SHP77 (cell line): ENCODE measurements around the gene PCDHGA3.
"Not testable (repeated sequence)": the region's sequence is repeated elsewhere in the genome, so short reads cannot be mapped to it uniquely, and the experiment has no call there.

Experiments used
- DNase-seq, 2 experiments: peaks; one replicate each; lab custom pipeline; 2025; lab: John Stamatoyannopoulos, UW

PCDHGA3 gene

DNA sequence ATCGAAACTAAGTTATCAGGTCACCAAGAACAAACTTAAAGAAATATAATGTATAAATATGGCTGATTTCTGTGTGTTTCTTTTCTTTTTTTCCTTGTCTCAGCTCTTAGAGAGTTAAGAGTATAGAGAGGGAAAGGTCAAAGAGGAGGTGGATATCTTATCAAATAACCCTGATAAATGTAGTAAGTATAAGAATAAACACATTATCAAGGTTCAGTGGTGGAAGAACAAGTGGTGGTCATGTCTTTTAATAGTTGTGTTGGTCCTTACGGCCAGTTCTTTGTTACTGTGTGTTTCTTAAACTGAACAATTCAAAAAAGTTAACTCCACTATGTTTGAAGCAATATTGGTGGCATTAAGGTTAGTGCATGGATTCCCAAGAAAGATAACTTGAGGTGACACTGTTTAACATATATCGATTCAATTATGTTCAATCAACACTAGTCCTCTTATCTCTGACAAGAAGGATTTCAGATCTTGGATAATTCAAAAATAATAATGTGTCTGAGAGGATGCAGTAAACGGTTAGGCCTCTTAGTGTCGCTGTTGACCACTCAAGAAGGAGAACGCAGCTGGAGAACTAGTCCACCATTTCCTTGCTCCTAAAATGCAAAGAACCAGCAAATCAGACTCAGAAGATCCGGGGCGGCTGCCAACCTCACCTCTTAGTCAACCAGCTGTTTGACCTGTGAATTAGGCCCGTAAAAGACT is at the start of gene PCDHGA3:
TSS of gene PCDHGA3 (plus strand) at position 588 of the 711 bp plus-strand sequence. CDS start 205 bp downstream, outside the sequence.
- no peak for DNase-seq

DNA sequence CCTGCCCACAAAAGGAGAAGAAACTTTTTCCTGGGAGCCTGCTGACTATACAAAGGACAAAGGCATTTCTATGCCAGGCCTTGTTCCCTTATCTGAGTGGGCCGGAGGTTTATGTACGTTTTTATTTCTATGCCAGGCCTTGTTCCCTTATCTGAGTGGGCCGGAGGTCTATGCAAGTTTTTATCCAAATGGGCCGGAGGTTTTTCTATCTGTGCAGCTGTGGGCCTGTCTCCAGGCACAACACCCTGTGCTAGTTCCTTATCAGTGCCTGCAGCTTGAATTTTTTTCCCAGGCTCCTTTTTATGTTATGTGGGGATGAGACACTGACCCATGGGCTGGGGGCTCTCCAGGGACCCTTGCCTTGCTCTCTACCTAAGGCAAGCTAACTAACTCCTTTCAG is 45.3 kb upstream of the PCDHGA3 start:
- DNase-seq = no peak

DNA sequence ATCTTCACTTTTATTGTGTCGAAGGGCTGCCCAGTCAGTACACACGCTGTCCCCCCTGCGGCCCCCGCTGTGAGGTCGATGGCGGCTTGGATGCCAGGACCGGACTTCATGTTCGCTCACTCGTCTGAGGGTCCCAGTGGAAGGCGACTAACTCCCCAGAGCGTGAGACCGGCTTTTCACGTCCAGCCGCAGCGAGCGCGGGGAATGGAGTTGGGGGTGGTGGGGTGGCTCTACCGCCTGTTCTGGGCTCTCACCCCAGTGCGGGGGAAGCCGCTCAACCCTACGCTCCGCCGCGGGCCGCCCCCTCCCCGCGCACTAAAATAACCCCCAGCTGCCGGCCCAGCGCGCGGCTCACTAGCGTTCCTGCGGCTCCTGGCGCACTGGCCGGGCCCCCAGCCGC is 39.9 kb upstream of the PCDHGA3 start, which contains the start of gene SLC25A2:
TSS of gene SLC25A2 (minus strand) at position 294 of the 400 bp plus-strand sequence. CDS start at position 110, 184 bp downstream.
- no peak for DNase-seq

DNA sequence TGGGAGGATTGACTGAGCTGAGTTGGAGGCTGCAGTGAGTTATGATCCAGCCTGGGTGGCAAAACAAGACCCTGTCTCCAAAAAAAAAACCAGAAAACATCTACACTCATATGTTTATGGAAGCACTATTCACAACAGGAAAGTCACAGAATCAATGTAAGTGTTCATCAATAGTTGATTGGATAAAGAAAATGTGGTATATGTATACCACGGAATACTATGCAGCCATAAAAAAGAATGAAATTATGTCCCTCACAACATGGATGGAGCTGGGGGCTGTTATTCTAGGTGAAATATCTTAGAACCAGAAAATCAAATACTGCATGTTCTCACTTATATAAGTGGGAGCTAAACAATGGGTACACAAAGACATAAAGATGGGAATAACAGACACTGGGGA is 37.0 kb upstream of the PCDHGA3 start:
- no peak for DNase-seq

DNA sequence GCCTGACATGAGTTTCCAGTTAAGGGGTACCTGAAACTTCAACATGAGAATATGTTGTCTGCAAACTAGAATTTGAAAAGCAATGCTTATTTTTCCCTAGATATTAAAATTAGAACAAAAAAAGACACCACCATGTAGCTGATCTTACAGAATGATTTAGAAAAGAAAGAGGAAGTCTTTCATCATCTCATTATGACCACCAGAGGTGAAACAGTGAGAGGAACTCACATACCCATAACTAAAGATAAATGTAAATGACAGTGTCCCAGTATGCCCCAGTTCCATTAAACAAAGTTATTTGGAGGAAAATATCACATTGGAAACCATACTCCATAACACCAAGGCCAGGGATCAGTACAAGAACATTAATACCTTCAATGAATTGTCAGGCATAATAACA is 29.9 kb upstream of the PCDHGA3 start:
- no peak for DNase-seq

DNA sequence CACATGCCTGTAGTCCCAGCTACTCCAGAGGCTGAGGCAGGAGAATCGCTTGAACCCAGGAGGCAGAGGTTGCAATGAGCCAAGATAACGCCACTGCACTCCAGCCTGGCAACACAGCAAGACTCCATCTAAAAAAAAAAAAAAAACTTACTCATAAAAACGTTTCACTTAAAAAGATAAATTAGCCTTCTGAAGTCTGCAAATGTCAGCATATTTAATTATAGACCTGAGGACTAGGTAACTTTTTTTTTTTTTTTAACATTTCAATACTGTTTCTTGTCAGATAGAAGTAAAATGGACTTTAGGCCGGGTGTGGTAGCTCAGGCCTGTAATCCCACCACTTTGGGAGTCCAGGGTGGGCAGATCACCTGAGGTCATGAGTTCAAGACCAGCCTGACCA is 26.7 kb upstream of the PCDHGA3 start:
- DNase-seq = not testable (repeated sequence)

DNA sequence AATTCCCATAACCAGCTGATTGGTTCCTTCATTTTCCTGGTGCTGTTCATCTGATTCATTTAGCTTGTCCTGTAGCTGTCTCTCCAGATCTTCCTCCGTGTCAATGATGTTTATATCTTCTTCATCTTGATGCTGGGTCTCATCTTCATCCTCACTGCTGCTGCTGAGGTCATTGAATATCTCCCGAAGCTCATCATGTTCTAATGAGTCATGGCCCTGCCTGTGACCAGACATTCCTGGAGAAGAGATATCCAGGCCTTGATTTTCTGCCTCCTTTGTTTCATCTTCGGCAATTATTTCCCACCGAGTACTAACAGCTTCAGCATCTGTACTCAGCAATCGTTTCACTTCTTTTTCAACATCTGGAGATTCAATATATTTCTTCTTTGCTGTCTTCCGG is 24.4 kb upstream of the PCDHGA3 start:
- no peak for DNase-seq

DNA sequence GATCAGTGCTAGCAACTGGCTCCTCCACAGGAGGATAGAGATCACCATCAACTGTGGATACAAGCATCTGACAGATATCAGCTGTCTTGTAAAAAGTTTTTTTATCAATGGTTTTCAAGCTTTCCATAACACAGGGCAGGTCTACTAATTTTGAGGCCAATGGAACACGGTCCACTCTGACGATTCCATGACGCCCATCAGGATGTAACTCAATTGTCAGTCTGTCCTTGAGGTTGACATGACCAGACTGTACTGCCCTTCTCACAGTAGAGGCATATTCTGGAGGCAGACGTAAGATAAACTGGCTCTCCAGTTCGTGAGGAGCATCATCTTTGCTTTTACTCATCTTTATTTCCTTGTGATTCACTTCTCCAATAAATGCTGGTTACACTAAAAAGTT is 23.9 kb upstream of the PCDHGA3 start:
- no peak for DNase-seq

DNA sequence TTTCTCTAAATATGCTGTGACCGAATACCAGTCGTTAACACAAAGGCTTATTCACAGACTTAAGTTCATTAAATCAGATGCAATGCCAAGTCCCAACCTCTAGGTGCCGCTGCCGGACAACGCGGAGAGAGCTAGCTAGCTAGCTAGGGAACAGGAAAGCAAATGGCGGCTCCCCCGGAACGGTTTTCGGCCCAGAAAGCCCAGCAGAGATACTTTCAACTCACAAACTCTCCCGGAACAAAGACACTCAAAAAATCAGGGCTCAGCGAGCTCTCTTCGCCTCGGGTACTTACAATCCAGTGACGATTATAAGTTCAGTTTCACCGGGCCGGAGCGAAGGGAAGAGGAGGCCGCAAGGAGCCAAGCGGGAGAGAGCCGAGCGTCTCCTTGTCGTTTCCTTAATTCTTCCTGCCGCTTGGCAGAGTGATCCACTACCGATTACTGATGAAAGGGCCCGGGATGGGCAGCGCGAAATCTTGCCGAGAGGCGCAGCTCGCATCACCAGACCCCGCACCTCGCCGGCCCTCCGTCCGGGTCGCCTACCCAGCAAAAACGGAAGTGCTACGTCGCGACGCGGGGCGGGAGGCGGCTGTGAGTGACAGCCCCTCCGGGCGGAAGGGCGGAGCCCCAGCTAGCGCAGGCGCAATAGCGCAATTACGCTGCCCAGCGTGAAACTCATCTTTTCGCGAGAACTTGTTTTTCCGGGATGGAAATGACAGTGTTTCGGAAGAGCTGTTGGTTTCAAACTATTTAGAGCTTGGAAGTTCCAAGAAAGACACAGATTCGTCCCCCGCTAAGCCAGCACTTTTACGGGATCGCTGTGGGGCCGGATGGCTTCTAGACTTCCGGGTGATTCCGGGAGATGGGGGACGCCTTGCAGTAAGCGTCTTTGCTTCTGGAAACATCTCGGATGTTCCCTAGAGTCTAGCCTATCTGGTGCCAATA is 23.1 kb upstream of the PCDHGA3 start, which contains the start of gene TAF7:
TSS of gene TAF7 (minus strand) at position 560 of the 945 bp plus-strand sequence. CDS start 740 bp downstream, outside the sequence.
- DNase-seq = peak; percentile 81 to 84

DNA sequence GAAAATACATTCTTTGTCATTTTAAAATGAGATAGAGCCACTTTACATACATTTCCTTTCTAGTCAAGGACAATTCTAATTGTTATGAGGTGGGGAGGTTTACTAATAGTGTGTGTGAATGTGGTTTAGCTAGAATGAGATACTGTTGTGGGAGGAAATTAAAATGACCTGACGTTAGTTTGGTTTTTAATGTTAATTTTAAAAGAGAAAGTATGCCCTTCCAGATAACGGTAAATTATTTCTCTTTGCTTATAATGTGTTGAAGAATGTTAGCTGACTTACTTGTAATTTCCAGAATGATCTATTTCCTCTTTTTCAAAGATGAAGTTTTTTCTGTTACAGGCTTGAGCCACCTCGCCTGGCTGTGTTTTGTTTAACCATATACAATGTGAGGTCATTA is 21.4 kb upstream of the PCDHGA3 start:
- no peak for DNase-seq

DNA sequence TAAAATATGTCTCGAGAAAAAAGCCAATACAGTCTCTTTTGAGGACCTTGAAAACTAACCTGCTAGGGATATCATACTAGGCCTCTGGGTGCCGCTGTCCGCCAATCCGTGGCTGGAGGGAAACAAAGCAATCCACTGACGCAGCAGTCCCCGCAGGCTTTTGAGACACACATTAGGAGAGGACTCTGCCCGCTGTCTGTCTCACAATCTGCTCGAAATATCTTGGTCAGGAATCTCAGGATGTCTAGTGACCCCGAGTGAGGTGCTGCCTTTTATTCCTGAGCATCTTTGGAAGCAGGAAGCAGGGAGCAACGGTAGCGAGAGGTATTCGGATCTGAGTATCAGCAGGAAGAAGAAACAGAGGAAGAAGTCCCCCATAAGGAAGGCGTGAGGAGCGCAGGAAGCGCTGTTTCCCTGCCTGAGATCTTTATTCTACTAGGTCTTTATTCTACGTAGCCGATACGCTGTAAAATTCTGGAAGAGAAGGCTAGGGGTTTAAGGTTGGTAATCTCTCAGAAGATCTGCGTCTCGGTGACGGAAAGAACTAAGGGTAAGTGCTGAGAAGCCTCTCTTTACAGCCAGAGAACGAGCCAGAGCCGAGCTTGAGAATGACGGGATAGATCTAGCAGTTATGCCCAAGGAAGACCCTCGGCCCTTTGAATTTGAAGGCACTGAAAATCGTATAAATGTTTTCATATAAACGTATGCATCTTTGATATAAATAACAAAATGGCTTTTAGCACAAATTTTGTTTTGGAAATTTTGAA is 17.4 kb upstream of the PCDHGA3 start:
- DNase-seq = peak; percentile 52 to 59

DNA sequence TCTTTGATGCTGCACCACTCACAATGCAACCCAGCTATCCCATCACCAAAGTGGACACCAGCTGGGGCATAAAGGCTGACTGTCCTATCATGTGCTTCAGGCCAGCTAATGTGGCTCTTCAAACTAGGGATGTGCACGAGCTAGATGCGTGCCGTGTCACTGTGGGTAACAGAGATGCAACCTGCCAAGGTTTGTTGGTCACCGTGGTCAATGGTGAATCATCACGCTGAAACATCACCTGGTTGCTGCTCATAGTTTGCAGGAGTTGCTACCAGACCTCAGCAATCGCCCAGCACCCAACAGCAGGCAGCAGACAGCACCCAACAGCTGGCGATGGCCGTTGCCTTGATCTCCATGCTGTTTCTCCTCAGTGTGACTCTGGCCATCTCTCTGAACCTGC is 15.4 kb upstream of the PCDHGA3 start:
- no peak for DNase-seq

DNA sequence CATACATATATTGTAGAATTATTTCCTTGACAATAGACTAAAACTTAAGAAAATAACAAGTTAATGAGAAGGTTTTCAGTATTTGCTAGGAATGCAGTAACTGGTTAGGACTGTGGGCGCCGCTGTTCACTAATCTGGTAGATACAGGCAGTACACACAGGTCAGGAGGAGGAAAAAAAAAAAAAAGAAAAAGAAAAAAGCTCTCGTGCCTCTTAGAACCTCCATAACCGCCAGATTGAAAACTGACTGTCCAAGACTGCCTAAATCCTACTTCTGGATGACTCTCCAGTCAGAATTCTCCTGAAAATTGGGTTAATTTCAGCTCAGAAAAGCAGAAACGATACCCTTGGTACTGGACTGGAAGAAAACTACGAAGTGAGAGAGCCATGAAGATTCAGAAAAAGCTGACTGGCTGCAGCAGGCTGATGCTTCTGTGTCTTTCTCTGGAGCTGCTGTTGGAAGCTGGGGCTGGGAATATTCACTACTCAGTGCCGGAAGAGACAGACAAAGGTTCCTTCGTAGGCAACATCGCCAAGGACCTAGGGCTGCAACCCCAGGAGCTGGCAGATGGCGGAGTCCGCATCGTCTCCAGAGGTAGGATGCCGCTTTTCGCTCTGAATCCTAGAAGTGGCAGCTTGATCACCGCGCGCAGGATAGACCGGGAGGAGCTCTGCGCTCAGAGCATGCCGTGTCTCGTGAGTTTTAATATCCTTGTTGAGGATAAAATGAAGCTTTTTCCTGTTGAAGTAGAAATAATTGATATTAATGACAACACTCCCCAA is 13.1 kb upstream of the PCDHGA3 start, which contains the start of gene PCDHGA1:
TSS of gene PCDHGA1 (plus strand) at position 216 of the 782 bp plus-strand sequence.
- DNase-seq = peak; percentile 18 to 28

DNA sequence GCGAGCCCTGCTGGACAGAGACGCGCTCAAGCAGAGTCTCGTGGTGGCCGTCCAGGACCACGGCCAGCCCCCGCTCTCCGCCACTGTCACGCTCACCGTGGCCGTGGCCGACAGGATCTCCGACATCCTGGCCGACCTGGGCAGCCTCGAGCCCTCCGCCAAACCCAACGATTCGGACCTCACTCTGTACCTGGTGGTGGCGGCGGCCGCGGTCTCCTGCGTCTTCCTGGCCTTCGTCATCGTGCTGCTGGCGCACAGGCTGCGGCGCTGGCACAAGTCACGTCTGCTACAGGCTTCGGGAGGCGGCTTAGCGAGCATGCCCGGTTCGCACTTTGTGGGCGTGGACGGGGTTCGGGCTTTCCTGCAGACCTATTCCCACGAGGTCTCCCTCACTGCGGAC is 11.1 kb upstream of the PCDHGA3 start:
- DNase-seq = not testable (repeated sequence)

DNA sequence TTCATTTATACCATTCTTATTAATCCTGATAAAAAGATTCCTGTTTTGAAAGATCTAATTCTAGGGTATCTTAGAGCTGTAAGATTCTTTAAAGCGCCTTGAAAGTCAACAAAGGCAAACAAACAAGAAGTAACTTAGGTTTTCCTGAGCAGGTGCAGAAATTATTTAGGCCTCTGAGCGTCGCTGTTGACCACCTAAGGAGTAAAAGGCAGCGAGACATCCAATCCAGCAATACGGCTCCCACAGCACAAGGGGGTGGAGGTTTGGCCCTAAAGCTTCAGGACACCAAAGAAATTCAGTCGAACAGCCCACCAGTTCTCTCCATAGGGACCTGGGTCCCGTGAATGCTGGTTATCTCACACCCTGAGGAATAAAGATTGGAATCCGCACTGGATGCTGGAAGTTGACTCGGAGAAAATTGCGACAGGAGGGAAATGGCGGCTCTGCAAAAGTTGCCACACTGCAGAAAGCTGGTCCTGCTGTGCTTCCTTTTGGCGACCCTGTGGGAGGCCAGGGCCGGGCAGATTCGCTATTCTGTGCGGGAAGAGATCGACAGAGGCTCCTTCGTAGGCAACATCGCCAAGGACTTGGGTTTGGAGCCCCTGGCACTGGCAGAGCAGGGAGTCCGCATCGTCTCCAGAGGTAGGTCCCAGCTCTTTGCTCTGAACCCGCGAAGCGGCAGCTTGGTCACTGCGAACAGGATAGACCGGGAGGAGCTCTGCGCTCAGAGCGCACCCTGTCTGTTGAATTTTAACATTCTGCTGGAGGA is 4.9 kb upstream of the PCDHGA3 start, which contains the start of gene PCDHGA2:
TSS of gene PCDHGA2 (plus strand) at position 223 of the 769 bp plus-strand sequence.
- no peak for DNase-seq

DNA sequence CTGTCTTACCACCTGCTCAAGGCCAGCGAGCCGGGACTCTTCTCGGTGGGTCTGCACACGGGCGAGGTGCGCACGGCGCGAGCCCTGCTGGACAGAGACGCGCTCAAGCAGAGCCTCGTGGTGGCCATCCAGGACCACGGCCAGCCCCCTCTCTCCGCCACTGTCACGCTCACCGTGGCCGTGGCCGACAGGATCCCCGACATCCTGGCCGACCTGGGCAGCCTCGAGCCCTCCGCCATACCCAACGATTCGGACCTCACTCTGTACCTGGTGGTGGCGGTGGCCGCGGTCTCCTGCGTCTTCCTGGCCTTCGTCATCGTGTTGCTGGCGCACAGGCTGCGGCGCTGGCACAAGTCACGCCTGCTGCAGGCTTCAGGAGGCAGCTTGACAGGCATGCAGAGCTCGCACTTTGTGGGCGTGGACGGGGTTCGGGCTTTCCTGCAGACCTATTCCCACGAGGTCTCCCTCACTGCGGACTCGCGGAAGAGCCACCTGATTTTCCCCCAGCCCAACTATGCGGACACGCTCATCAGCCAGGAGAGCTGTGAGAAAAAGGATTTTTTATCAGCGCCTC is 2.8 kb upstream of the PCDHGA3 start:
- DNase-seq = not testable (repeated sequence)

DNA sequence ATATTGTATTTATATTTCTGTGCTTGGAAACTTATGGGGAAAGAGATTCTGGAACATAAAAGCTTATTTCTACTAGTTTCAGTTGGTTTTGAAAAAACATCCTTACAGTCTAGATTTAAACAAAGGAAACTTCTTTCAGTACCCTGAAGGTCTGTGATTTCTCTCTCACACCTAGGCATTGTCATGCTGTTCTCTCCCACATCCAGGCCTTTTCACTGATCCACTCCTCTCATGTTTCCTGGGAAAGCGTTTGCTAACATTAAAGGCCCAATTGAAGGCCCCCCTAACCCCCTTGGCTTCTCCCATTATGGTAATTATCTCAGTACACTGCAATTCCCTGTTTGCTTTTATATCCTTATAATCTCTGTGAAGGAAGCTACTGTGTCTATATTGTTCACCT is 856 bp upstream of the PCDHGA3 start:
- no peak for DNase-seq

DNA sequence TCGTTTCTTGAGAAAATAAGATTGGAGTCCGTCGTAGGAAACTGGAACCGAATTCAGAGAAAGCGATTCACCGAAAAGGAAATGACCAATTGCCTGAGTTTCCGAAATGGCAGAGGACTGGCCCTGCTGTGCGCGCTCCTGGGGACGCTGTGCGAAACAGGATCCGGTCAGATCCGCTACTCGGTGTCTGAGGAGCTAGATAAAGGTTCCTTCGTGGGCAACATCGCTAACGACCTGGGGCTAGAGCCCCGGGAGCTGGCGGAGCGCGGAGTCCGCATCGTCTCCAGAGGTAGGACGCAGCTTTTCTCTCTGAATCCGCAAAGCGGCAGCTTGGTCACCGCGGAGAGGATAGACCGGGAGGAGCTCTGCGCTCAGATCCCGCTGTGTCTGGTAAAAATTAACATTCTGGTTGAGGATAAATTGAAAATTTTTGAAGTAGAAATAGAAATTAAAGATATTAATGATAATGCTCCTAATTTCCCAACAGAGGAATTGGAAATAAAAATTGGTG is 379 bp downstream of the PCDHGA3 start:
- no peak for DNase-seq

DNA sequence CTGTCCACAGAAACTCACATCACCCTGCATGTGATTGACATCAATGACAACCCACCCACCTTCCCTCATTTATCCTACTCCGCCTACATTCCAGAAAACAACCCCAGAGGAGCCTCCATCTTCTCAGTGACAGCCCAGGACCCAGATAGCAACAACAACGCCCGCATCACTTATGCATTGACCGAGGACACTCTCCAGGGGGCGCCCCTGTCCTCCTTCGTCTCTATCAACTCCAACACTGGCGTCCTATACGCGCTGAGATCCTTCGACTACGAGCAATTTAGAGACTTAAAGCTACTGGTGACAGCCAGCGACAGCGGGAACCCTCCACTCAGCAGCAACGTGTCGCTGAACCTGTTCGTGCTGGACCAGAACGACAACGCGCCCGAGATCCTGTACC is 1.7 kb downstream of the PCDHGA3 start:
- no peak for DNase-seq

DNA sequence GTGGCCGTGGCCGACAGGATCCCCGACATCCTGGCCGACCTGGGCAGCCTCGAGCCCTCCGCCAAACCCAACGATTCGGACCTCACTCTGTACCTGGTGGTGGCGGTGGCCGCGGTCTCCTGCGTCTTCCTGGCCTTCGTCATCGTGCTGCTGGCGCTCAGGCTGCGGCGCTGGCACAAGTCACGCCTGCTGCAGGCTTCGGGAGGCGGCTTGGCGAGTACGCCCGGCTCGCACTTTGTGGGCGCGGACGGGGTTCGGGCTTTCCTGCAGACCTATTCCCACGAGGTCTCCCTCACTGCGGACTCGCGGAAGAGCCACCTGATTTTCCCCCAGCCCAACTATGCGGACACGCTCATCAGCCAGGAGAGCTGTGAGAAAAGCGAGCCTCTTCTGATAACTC is 2.4 kb downstream of the PCDHGA3 start:
- DNase-seq = not testable (repeated sequence)
